Endodermal cell (in vitro differentiated cells): ENCODE data around the gene OR4M1. TPM values are rescaled to one million over a fixed set of nuclear protein-coding genes. Genes with fewer than 3 reads are reported as not detected.
"Not testable (repeated sequence)": the region's sequence is repeated elsewhere in the genome, so short reads cannot be mapped to it uniquely, and the experiment has no call there.

ENCODE experiments used
- DNase-seq: peaks from one replicate; pipeline ENCODE4 v3.0.0-alpha.2; 2017
- H3K27ac ChIP-seq: 2 replicates; pipeline ENCODE4 v1.5.1; 2013; ENCODE audit warnings: mild to moderate bottlenecking, low read depth, low read length, moderate library complexity
- H3K27me3 ChIP-seq: 2 replicates; pipeline ENCODE4 v1.6.1; 2013; ENCODE audit warnings: mild to moderate bottlenecking, low read length, moderate library complexity; ENCODE audit not compliant: insufficient read depth, control insufficient read depth, poor library complexity, severe bottlenecking
- H3K36me3 ChIP-seq: 2 replicates; pipeline ENCODE4 v1.7.0; 2013; ENCODE audit warnings: mild to moderate bottlenecking, low read length, moderate library complexity; ENCODE audit not compliant: control insufficient read depth, insufficient read depth
- H3K4me1 ChIP-seq: one replicate; pipeline ENCODE4 v1.7.0; 2013; ENCODE audit warnings: low read length; ENCODE audit not compliant: control insufficient read depth, insufficient read depth
- H3K4me3 ChIP-seq: 2 replicates; pipeline ENCODE4 v1.5.1; 2013; ENCODE audit warnings: mild to moderate bottlenecking, low read length, moderate library complexity
- H3K9ac ChIP-seq: 2 replicates; pipeline ENCODE4 v1.6.1; 2013; ENCODE audit warnings: mild to moderate bottlenecking, low read length, moderate library complexity; ENCODE audit not compliant: poor library complexity, severe bottlenecking; ENCODE audit errors: extremely low read depth
- H3K9me3 ChIP-seq: 2 replicates; pipeline ENCODE4 v1.6.1; 2013; ENCODE audit warnings: mild to moderate bottlenecking, low read length, moderate library complexity; ENCODE audit not compliant: control insufficient read depth
- H3K27ac Mint-ChIP-seq: 2 replicates; pipeline ENCODE4 v1.8.0; 2020; ENCODE audit warnings: mixed read lengths
- H3K27me3 Mint-ChIP-seq: 2 replicates; pipeline ENCODE4 v1.8.0; 2021; ENCODE audit warnings: mild to moderate bottlenecking, mixed read lengths; ENCODE audit not compliant: insufficient read depth
- H3K36me3 Mint-ChIP-seq: 2 replicates; pipeline ENCODE4 v1.8.0; 2020; ENCODE audit warnings: low read depth, mixed read lengths
- H3K4me1 Mint-ChIP-seq: 2 replicates; pipeline ENCODE4 v1.8.0; 2020; ENCODE audit warnings: mixed read lengths
- H3K4me3 Mint-ChIP-seq: 2 replicates; pipeline ENCODE4 v1.8.0; 2020; ENCODE audit warnings: mild to moderate bottlenecking, moderate library complexity, mixed read lengths
- H3K9me3 Mint-ChIP-seq: 2 replicates; pipeline ENCODE4 v1.8.0; 2020; ENCODE audit warnings: mild to moderate bottlenecking, mixed read lengths
- CTCF ChIP-seq: fragments of 200-600 bp; sonication (generic); conservative IDR thresholded peaks from 2 replicates; pipeline ENCODE4 v1.5.0; 2021; ENCODE audit warnings: antibody characterized with exemption, mild to moderate bottlenecking
- WGBS, 2 experiments: methylation state at CpG; one replicate each; pipeline versions ENCODE4 v1.1.5 to v1.1.7; 2013; ENCODE audit warnings: missing lambda C conversion rate in 2 of 2, mixed read lengths in 1 of 2; ENCODE audit not compliant: insufficient coverage in 1 of 2, insufficient read length in 1 of 2; 5-methylcytosine and 5-hydroxymethylcytosine counted together
- long read RNA-seq, 4 experiments: library from polyadenylated mRNA in 2 of 4; library from RNA in 1 of 4; library from capped mRNA in 1 of 4; stranded (forward) in 3 of 4; unstranded in 1 of 4; transcript quantifications; one replicate each; pipeline ENCODE4 v2.0.0, GENCODE V29; 2020 to 2021; ENCODE audit warnings: inconsistent platforms in 1 of 4
- polyA plus RNA-seq, 2 experiments: library from polyadenylated mRNA; stranded (reverse); fragments of 50-300 nt; gene quantifications; one replicate each; pipeline ENCODE4 v1.2.3, GENCODE V29; 2013
- total RNA-seq, 2 donors: library from RNA; stranded (reverse); fragmentation: NEBNext Ultra II Directional in 1 of 2; extraction: Animal tissue kit (Norgen Biotek cat#: 25700) in 1 of 2; gene quantifications; 2 replicates in 1 of 2; 3 replicates in 1 of 2; pipeline ENCODE4 v1.2.1, GENCODE V29; 2021

The OR4M1 gene
- not detected for total RNA-seq
- not detected for polyA plus RNA-seq (2013, experiment 1 of 2)
- not detected for polyA plus RNA-seq (2013, experiment 2 of 2)
- long read RNA-seq, experiment 1: 0 reads
- long read RNA-seq, experiment 2: 0 reads
- long read RNA-seq, experiment 3: 0 reads
- long read RNA-seq, experiment 4: 0 reads

GRCh38 chr14:19773204-19773603, at the start of gene OR4M1:
Gene OR4M1, plus strand, starts transcription at chr14:19773504. Its CDS starts 6,819 bp downstream, at chr14:19780323.
- H3K27ac ChIP-seq, H3K9ac ChIP-seq, H3K36me3 Mint-ChIP-seq, H3K4me3 Mint-ChIP-seq, H3K27me3 Mint-ChIP-seq, H3K4me1 Mint-ChIP-seq, H3K27me3 ChIP-seq, H3K27ac Mint-ChIP-seq, H3K36me3 ChIP-seq, DNase-seq, H3K4me1 ChIP-seq: not testable (repeated sequence)
- H3K9me3 Mint-ChIP-seq: peaks cover 92% of the 10 kb centered on the region
- Histone ChIP-seq H3K9me3 (peaks cover 82% of the 10 kb centered on the region), H3K4me3 (peak within 1 kb of the TSS; percentile 51)
- WGBS, 2 experiments: 0 to 15% methylated on average over 1 of the region's 1 CpG

GRCh38 chr14:19729359-19729758, 43.9 kb upstream of the OR4M1 start:
- Mint-ChIP-seq H3K36me3 (no peaks in the 10 kb centered on the region), H3K27me3 (no peaks in the 10 kb centered on the region)

GRCh38 chr14:19729763-19730162, 43.5 kb upstream of the OR4M1 start:
- no peak overlapping the region for H3K27ac ChIP-seq
- no peaks in the 10 kb centered on the region for H3K36me3 ChIP-seq
- H3K4me1 ChIP-seq: no peaks in the 10 kb centered on the region
- Mint-ChIP-seq H3K9me3 (peaks cover 49% of the 10 kb centered on the region), H3K4me1 (no peaks in the 10 kb centered on the region), H3K27me3 (no peaks in the 10 kb centered on the region), H3K36me3 (no peaks in the 10 kb centered on the region), H3K27ac (no peak overlapping the region), H3K4me3 (no peak overlapping the region)
- no peaks in the 10 kb centered on the region for H3K27me3 ChIP-seq
- no peak for DNase-seq
- no peak overlapping the region for H3K9ac ChIP-seq
- WGBS, 2 experiments: 72 to 100% methylated on average over 1 to 2 of the region's 2 CpGs
- TF ChIP-seq CTCF: no peak
- H3K4me3 ChIP-seq: peak overlapping the region; percentile 55
- H3K9me3 ChIP-seq: peaks cover 83% of the 10 kb centered on the region

More at GRCh38 chr14:19729359-19729758, 43.9 kb upstream of the OR4M1 start:
- Mint-ChIP-seq H3K4me3 (no peak overlapping the region), H3K27ac (no peak overlapping the region), H3K4me1 (no peaks in the 10 kb centered on the region), H3K9me3 (peaks cover 50% of the 10 kb centered on the region)
- Histone ChIP-seq H3K9ac (no peak overlapping the region), H3K9me3 (peaks cover 81% of the 10 kb centered on the region), H3K36me3 (no peaks in the 10 kb centered on the region), H3K27me3 (no peaks in the 10 kb centered on the region), H3K27ac (no peak overlapping the region), H3K4me3 (peak overlapping the region; percentile 55), H3K4me1 (no peaks in the 10 kb centered on the region)
- no peak for TF ChIP-seq CTCF
- DNase-seq: no peak

- not testable (repeated sequence) for H3K36me3 Mint-ChIP-seq
Observed at GRCh38 chr14:19733893-19734292, 39.4 kb upstream of the OR4M1 start.

More at GRCh38 chr14:19733893-19734292, 39.4 kb upstream of the OR4M1 start:
- H3K4me3 Mint-ChIP-seq, DNase-seq, H3K27me3 ChIP-seq, H3K27me3 Mint-ChIP-seq, H3K4me1 Mint-ChIP-seq, H3K9ac ChIP-seq, H3K4me3 ChIP-seq, H3K27ac Mint-ChIP-seq, H3K4me1 ChIP-seq, H3K36me3 ChIP-seq, H3K27ac ChIP-seq: not testable (repeated sequence)
- 75 to 84% methylated on average over 3 of the region's 3 CpGs for WGBS, 2 experiments
- peaks cover 83% of the 10 kb centered on the region for H3K9me3 ChIP-seq
- peaks cover 58% of the 10 kb centered on the region for H3K9me3 Mint-ChIP-seq
